SK-MEL-5 (cell line): ENCODE results near the gene ASIP. TPM values are rescaled to one million over a fixed set of nuclear protein-coding genes. Genes with fewer than 3 reads are reported as not detected.
"Not testable (repeated sequence)": the region's sequence is repeated elsewhere in the genome, so short reads cannot be mapped to it uniquely, and the experiment has no call there.

Source experiments
- DNase-seq: peaks from one replicate; pipeline ENCODE4 v3.0.0-alpha.2; 2016; ENCODE audit warnings: low read depth, low spot score
- in situ Hi-C: cut with HindIII; loops from 2 replicates; pipeline ENCODE4 v1.10.0; 2016; ENCODE audit warnings: low sequenced_read_pairs, high pct_unique_total_duplicates, low pct_unique_long_range_greater_than_20kb
- total RNA-seq: library from RNA; depleted of rRNA; stranded (reverse); fragments of >200 nt; shearing (Covaris generic); gene quantifications from 2 replicates; pipeline ENCODE4 v1.2.3, GENCODE V29; 2014

Gene ASIP
- total RNA-seq, 1 experiment from 2014 or later: 0.55 TPM

DNA sequence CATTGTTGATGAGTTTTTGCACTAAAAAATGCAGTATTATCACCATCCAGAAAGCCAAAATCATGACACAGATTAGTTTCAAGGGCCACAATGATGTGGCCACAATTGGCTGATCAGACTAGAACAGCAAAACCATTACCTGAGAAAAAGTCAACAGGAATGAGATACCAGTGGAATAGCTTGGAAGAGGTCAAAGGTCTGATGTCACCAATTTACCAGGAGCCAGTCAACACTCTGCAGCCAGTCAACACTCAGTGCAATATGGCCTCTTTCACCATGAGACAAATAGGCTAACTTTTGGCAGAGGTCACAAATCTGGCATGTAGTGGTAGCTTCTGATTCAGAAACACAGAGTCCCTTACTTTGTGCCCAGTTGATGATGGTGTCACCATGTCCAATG is 7.5 kb upstream of the ASIP start:
- in situ Hi-C loops: no loop called here
- DNase-seq: no peak

DNA sequence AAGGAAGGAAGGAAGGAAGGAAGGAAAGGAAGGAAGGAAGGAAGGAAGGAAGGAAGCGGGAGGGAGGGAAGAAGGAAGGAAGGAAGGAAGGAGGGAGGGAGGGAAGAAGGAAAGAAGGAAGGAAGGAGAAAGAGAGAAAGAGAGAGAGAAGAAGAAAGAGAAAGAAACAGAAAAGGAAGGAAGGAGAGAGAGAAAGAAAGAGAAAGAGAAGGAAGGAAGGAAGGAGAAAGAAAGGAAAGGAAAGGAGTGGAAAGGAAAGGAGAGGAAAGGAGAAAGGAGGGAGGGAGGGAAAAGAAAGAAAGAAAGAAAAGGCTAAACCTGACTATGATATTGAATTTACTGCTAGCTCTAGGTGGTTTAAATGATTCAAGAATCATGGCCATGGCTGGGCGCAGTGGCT is 5.3 kb upstream of the ASIP start:
- in situ Hi-C loops: no loop called here
- no peak for DNase-seq

DNA sequence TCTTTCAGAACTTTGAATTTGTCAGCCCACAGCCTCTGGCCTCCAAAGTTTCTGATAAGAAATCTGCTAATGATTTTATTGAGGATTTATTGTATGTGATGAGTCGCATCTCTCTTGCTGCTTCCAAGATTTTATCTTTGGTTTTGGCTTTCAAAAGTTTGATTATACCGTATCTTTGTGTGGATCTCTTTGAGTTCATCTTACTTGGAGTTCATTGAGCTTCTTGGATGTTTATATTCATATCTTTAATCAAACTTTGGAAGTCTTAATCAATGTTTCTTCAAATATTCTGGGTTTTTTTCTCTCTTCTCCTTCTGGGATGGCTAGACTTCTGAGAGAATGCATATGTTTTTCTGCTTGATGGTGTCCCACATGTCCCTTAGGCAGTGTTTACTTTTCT is 3.3 kb upstream of the ASIP start:
- in situ Hi-C loops: no loop called here
- DNase-seq: no peak

DNA sequence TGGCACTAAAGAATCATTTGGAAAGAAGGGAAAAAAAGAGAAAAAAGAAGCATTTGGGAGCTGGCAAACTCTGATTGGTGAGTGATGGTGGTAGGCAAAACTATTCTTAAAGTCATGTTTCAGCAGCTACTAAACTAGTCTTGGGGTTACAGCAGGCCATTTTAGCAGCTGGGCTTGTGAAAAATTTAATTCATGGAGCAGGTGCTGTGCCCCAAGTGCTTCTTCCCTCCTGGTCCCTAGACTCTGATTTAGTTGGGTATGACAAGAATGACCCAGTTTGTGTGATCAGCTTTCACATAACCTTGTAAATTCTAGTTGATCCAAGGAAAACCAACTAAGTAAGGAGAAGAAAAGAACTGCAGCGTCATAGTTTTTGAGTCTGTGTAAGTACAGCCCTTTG is 1.1 kb upstream of the ASIP start:
- in situ Hi-C loops: no loop called here
- no peak for DNase-seq

DNA sequence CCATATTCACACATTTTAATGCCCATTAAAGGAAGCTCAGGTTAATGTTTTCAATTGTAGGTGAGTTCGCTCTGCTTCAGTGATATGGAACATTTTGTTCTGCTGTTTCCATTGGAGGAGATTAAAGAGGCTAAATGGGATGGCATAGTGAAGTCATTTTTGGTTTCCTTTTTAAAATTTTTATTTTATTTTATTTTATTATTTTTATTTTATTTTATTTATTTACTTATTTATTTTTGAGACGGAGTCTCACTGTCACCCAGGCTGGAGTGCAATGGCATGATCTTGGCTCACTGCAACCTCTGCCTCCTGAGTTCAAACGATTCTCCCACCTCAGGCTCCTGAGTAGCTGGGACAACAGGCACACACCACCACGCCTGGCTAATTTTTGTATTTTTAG is 792 bp downstream of the ASIP start:
- in situ Hi-C loops, DNase-seq: not testable (repeated sequence)

DNA sequence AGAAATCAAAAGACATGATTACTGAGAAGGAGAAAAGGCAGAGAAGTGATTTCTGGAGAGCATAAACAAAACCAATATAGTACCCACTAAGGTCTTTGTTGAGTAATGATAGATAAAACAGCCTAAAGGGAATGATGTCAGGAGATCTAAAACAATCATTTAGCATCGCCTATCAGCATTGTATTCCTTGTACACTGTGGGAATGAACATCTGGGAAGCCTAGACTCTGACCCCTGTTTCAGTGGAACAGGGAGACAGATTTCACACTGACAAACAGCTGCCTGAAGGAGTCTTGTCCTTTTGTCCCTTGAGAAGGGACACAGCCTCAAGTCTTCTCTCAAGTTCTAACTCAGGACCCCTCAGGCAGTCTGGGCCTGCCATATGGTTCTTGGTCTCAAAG is 1.7 kb downstream of the ASIP start:
- in situ Hi-C loops: no loop called here
- DNase-seq: no peak

DNA sequence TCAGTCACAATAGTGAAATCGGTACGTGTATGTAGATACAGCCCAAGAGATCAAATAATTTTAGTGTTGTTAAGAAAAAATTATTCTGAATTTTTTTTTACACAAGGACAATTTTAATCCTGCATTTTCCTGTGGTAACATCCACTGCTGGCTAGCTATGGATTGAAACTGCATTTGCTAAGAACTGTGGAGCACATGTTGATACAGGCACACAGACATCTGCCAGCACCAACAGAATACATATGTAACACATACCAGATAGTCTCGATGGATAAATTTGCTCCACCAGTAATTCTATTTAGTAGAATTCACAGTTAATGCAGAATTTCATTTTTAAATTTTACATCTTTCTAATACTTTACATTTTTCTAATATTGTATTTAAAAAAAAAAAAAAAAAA is 2.2 kb downstream of the ASIP start:
- in situ Hi-C loops: no loop called here

DNA sequence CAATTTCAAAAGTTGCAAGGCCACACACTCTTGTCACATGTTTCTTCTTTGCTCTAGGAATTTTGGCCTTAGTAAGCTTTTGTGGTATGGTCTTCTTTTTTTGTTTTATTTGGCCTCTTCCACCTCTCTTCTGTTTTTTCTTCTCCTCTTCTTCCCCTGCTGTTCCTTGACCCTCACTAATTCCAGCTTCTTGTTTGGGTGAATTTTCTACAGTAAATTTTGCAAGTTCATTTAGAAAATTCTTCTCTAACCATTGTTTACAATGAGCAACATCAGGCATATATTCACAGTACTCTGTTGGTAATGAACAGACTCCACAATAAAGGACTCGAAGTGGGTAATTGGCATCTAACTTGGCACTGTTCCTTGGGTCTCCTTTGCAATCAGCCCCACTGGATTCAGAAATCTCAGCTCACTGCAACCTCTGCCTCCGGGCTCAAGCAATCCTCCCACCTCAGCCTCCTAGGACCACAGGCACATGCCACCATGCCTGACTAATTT is 5.0 kb downstream of the ASIP start:
- in situ Hi-C loops: no loop called here

More for the DNA sequence above, 2.2 kb downstream of the ASIP start:
- DNase-seq: no peak

DNA sequence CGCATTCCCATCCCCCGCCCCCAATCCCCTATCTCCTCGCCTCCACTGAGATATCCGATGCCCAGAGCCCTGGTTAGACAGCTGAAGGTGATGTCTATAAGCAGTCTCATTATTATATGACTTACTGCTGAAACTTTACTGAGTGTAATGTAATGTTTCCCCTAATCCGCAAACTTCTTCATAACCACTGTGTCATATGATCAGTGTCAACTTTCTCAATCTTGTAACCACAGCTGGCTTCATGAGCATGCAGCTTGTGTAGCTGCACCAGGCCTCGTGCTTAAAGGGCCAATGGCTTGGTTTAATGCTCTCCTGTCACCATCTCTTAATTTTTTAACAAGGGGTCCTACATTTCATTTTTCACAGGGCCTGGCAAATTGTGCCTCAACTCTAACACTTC is 8.1 kb downstream of the ASIP start:
- in situ Hi-C loops: no loop called here
- peak; percentile 22 for DNase-seq

More for the DNA sequence above, 5.0 kb downstream of the ASIP start:
- no peak for DNase-seq

DNA sequence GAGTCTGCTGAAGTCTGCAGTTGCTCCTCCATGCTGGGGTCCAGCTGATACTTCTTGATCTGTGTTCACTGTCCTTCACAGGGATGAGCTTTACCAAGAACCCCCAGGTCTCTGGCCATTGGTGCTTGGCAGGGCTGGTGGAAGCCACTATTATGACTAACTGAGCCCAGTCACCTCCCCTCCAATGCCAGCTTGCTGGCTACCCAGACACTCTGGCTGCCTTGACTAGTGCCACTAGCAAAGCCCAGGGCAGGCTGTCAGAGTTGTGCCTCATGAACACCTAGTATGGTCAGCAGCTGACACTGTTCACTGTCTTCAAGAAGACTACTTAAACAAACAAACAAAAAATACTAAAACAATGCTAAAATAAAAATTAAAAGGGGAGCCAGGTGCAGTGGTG is 8.8 kb downstream of the ASIP start:
- in situ Hi-C loops: no loop called here

DNA sequence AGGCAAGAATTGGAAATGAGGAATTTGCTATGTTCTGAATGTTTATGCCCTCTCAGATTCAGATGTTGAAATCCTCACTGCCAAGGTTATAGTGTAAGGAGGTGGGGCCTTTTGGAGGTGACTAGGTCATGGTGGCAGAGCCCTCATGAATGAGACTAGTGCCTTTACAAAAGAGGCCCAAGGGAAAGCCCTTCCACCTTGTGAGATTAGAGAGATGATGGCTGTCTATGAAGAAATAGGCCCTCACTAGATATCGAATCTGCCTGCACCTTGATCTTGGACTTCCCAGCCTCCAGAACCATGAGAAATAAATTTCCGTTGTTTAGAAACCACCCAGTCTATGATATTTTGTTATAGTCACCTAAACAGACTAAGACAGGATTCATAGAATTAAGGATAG is 10.4 kb downstream of the ASIP start:
- DNase-seq: no peak
- in situ Hi-C loops: no loop called here

More for the DNA sequence above, 8.8 kb downstream of the ASIP start:
- no peak for DNase-seq

DNA sequence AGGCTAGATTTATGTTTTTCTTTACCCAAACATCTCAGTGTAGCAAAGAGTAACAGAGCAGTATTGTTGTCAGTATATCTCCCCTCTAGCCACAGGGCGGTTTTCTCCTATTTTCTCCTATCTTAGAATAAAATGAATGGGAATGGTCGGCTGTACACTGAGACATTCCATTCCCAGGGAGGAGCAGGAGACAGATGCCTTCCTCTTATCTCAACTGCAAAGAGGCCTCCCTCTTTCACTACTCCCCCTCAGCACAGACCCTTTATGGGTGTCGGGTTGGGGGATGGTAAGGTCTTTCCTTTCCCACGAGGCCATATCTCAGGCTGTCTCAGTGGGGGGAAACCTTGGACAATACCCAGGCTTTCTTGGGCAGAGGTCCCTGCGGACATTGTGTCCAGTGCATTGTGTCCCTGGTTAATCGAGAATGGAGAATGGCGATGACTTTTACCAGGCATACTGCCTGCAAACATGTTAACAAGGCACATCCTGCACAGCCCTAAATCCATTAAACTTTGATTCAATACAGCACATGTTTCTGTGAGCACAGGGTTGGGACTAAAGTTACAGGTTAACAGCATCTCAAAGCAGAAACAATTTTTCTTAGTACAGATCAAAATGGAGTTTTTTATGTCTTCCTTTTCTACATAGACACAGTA is 11.3 kb downstream of the ASIP start:
- DNase-seq, in situ Hi-C loops: not testable (repeated sequence)

DNA sequence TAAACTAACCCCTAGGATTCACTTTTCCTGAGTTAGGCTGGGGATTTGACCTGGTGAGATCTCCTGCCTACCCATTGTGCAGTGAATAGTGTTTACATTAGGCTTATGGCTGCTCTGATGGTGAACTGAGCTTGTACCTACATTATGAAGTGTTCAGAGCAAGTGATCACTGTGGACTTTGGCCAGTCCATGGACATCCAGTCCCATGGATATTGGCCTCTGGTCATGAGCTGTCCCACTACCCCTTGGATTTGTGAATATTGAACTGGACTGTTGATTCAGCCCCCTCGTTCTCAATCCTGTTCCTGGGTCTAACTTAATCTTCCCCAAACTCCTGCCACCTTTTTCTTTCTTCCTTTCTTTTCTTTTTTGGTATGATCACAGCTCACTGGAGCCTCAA is 13.8 kb downstream of the ASIP start:
- in situ Hi-C loops: no loop called here

DNA sequence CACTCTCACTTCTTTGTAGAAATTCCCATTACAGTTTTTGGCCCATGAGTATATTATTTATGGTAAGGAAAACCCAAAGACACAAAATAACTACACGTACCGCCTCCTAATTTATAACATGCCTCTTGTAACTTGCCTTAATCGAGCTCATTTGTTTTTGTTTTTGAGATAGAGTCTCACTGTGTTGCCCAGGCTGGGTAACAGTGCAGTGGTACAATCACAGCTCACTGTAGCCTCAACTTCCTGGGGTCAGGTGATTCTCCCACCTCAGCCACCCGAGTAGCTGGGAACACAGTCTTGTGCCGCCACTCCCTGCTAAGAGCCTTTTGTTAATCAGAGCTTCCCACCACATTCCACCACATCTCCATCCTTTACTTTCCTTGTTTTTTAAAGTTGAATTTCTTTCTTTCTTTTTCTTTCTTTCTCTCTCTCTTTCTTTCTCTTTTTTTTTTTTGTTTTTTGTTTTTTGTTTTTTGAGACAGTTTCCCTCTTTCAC is 15.5 kb downstream of the ASIP start:
- in situ Hi-C loops: no loop called here
- no peak for DNase-seq

More for the DNA sequence above, 13.8 kb downstream of the ASIP start:
- no peak for DNase-seq

DNA sequence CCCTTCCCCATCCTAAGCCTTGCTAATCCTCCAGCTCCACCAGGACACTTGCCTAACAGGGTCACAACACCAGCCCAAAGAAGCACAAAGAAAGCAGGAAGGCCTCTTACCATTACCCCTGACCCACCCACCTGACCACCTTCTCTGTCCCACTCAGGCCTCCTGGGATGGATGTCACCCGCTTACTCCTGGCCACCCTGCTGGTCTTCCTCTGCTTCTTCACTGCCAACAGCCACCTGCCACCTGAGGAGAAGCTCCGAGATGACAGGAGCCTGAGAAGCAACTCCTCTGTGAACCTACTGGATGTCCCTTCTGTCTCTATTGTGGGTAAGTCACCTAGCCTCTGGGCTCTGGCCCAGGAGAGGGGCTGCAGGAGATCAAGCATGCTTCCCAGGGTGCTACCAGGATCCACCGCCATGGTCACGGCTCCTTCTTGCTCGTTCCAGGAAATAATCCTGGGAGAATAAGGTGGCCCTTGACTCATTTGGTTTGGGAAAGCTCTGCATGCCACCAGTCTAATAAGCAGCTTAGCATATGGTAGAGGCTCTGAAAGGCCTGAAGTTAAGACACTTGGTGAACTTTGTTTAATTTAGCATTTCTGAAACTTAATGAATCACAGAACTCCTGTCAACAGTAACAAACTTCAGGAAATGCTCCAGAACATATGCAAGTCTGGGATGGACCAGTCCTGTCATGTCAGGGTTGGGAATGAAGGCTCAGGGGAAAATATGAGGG is 19.2 kb downstream of the ASIP start:
- DNase-seq: no peak
- in situ Hi-C loops: no loop called here

DNA sequence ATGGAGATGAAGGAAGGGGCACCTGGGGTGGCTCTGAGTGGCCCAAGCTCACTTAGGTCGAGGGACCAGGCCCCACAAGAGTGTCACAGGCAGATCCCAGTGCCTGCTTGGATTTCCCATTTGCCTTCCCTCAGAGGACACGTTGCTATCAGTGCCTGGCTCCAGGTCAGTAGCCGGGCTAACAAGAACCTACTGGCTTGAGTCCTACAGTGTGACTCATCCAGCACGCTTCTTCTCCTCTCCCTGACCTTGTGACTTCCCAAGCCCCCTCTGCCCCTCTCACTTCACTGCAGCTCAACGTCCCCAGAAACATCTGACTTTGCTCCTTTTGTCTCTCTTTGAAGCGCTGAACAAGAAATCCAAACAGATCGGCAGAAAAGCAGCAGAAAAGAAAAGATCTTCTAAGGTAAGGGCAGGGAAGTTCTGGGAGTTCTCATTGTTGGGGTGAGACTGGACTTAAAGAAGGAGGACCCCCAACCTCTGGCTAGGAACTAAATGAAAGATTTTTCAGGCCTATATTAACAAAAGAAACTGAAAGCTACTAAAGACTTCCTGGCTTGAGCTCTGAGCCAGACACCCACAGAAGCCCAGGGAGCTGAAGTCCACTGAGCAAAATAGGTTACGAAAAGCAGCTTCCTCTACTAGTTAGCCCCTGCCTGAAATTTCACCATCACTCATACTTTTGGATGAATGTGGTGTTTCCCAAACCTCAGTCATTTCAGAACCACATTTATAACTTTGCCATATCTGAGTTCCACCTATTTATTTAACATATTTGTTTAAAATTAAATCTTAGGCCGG is 21.5 kb downstream of the ASIP start:
- no peak for DNase-seq
- in situ Hi-C loops: no loop called here

DNA sequence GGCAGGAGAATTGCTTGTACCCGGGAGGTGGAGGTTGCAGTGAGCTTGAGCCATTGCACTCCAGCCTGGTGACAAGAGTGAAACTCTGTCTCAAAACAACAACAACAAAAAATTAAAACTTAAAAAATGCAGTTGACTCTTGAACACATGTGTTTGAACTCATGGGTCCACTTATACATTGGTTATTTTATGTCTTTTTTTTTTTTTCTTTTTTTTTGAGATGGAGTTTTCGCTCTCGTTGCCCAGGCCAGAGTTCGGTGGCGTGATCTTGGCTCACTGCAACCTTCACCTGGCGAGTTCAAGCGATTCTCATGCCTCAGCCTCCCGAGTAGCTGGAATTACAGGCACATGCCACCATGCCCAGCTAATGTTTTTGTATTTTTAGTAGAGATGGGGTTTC is 22.2 kb downstream of the ASIP start:
- in situ Hi-C loops, DNase-seq: not testable (repeated sequence)

DNA sequence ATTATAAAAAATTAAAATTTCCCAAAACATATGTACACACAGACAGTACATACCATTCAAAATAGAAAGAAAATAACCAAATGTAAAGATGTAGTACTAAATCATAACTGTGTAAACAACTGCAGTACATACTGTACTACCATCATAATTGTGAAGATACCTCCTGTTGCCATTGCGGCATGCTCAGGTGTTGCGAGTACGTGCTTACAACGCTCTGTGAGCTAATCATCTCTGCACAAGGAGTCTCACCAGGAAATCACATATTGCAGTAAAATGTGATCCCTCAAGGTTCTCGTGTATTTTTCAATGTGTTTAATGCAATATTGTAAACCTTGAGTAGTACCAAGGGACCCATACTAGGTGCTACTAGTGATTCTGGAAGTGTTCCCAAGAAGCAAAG is 22.9 kb downstream of the ASIP start:
- DNase-seq: no peak
- in situ Hi-C loops: no loop called here
